PC-9 (cell line): ENCODE results near the gene LMBR1. TPM values are rescaled to one million over a fixed set of nuclear protein-coding genes. Genes with fewer than 3 reads are reported as not detected.

ENCODE experiments used
- BruUV-seq: library from RNA; stranded (reverse); fragments of 400-500 nt; replicated peaks from 2 replicates; lab custom pipeline; 2021; lab: Mats Ljungman, UMichigan
- CTCF ChIA-PET: fragments of 300-600 bp; sonication (Branson Sonifier 250); formaldehyde crosslinking; loops from one replicate; lab custom pipeline; 2022; ENCODE audit warnings: antibody characterized with exemption; lab: Charles Lee
- POLR2A ChIA-PET: fragments of 300-600 bp; sonication (Branson Sonifier 250); formaldehyde crosslinking; loops from one replicate; lab custom pipeline; 2022; ENCODE audit warnings: antibody characterized with exemption; ENCODE audit not compliant: unreplicated experiment; lab: Charles Lee
- DNase-seq, 2 experiments: peaks; one replicate each; pipeline versions ENCODE4 v3.0.0 to v3.0.0-alpha.2; 2015 to 2022; ENCODE audit warnings: mixed read lengths in 1 of 2
- H2AFZ ChIP-seq: fragments of 200-600 bp; sonication (generic); 2 replicates; pipeline ENCODE4 v1.8.1; 2017; ENCODE audit warnings: antibody characterized with exemption
- H3F3A ChIP-seq: fragments of 200-600 bp; sonication (generic); 2 replicates; pipeline ENCODE4 v1.8.1; 2017; ENCODE audit warnings: antibody characterized with exemption, mild to moderate bottlenecking, low read depth; ENCODE audit not compliant: insufficient read depth
- H3K27ac ChIP-seq: fragments of 200-600 bp; sonication (generic); 2 replicates; pipeline ENCODE4 v1.6.1; 2016; ENCODE audit warnings: mixed run types
- H3K27me3 ChIP-seq: fragments of 200-600 bp; sonication (generic); 2 replicates; pipeline ENCODE4 v1.6.1; 2016; ENCODE audit warnings: low read depth, mixed run types; ENCODE audit not compliant: insufficient read depth
- H3K36me3 ChIP-seq: fragments of 200-600 bp; sonication (generic); 2 replicates; pipeline ENCODE4 v1.6.1; 2016; ENCODE audit warnings: low read depth, mixed run types
- H3K4me1 ChIP-seq: fragments of 200-600 bp; sonication (generic); replicated peaks from 2 replicates; pipeline ENCODE4 v1.6.1; 2016; ENCODE audit warnings: mixed run types; ENCODE audit not compliant: insufficient read depth
- H3K4me2 ChIP-seq: fragments of 200-600 bp; sonication (generic); 2 replicates; pipeline ENCODE4 v1.6.1; 2017; ENCODE audit warnings: mixed run types
- H3K4me3 ChIP-seq: fragments of 200-600 bp; sonication (generic); 2 replicates; pipeline ENCODE4 v1.6.1; 2016; ENCODE audit warnings: mixed run types
- H3K79me2 ChIP-seq: fragments of 200-600 bp; sonication (generic); 2 replicates; pipeline ENCODE4 v1.6.1; 2017; ENCODE audit warnings: low read depth, mixed run types
- H3K9me2 ChIP-seq: fragments of 200-600 bp; sonication (generic); 2 replicates; pipeline ENCODE4 v1.8.1; 2017; ENCODE audit warnings: mild to moderate bottlenecking; ENCODE audit not compliant: insufficient read depth
- H3K9me3 ChIP-seq: fragments of 200-600 bp; sonication (generic); 2 replicates; pipeline ENCODE4 v1.8.1; 2016; ENCODE audit warnings: low read depth; ENCODE audit not compliant: insufficient read depth
- H4K20me1 ChIP-seq: fragments of 200-600 bp; sonication (generic); 2 replicates; pipeline ENCODE4 v1.8.1; 2017; ENCODE audit not compliant: insufficient read depth
- CTCF ChIP-seq: fragments of 200-600 bp; sonication (generic); conservative IDR thresholded peaks from 2 replicates; pipeline ENCODE4 v1.6.1; 2017; ENCODE audit warnings: mixed run types, antibody characterized with exemption, mild to moderate bottlenecking, moderate library complexity
- EZH2 ChIP-seq: fragments of 200-600 bp; sonication (generic); IDR thresholded peaks from 2 replicates; pipeline ENCODE4 v1.8.0; 2017; ENCODE audit warnings: antibody characterized with exemption, low read depth
- intact Hi-C: fragments of 100-400 bp; cut with micrococcal nuclease; formaldehyde crosslinking; loops from one replicate; pipeline ENCODE4 v1.10.0; 2022; ENCODE audit not compliant: unreplicated experiment
- total RNA-seq: library from RNA; stranded (reverse); gene quantifications from 2 replicates; pipeline ENCODE4 v1.2.3, GENCODE V29; 2021

Gene LMBR1
- total RNA-seq, 1 experiment from 2014 or later: 85.0 TPM

- BruUV-seq: no TSS peak
- Histone ChIP-seq H3K36me3 (0 out of 2 replicates have a peak, but pooled peaks cover 11% of the 10 kb centered on the region), H3K4me1 (no peaks in the 10 kb centered on the region), H4K20me1 (0 out of 2 replicates have a peak, but pooled peaks cover 4% of the 10 kb centered on the region), H3K9me3 (no peaks in the 10 kb centered on the region), H3K27ac (no peak overlapping the region), H3K4me2 (no peak overlapping the region), H3K27me3 (no peaks in the 10 kb centered on the region), H3K4me3 (no peak overlapping the region), H3F3A (no peaks in the 10 kb centered on the region), H2AFZ (no peak overlapping the region), H3K9me2 (no peaks in the 10 kb centered on the region), H3K79me2 (no peaks in the 10 kb centered on the region)
- ChIA-PET CTCF (no interaction called here), POLR2A (no interaction called here)
- intact Hi-C loops: no loop called here
- TF ChIP-seq CTCF (no peak), EZH2 (no peak)
- no peak for DNase-seq
These were observed 208.3 kb downstream of the LMBR1 start for GRCh38 chr7:156684661-156685060.

DNA sequence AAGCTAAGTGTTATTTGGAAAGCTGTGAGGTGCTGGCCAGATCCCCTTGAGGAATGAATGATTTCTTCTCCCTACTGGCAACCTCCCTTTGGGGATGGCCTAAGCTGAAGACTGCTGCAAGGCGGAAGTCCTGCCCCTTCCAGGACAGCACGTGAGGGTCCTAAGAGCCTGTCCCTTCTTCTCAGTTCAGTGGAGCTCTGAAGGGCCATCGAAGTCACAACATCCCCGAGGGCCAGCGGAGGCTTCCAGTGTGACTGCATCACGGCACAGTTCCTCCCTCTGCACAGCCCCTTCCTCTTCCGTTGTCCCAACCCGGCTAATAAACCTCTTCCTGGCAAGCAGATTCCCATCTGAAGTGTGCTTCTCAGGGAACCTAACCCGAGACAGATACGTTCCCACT lies 208.7 kb downstream of the LMBR1 start:
- no peak overlapping the region for H3K4me2 ChIP-seq
- 0 out of 2 replicates have a peak, but pooled peaks cover 11% of the 10 kb centered on the region for H3K36me3 ChIP-seq
- no peaks in the 10 kb centered on the region for H3F3A ChIP-seq
- no peak for TF ChIP-seq EZH2
- no peak for TF ChIP-seq CTCF
- H3K27me3 ChIP-seq: no peaks in the 10 kb centered on the region
- no peaks in the 10 kb centered on the region for H3K9me3 ChIP-seq
- H3K4me3 ChIP-seq: no peak overlapping the region
- BruUV-seq: no TSS peak
- no peak overlapping the region for H2AFZ ChIP-seq
- H3K79me2 ChIP-seq: no peaks in the 10 kb centered on the region
- H3K9me2 ChIP-seq: no peaks in the 10 kb centered on the region
- DNase-seq: no peak
- CTCF ChIA-PET: no interaction called here
- POLR2A ChIA-PET: no interaction called here
- intact Hi-C loops: no loop called here
- no peak overlapping the region for H3K27ac ChIP-seq
- no peaks in the 10 kb centered on the region for H3K4me1 ChIP-seq
- H4K20me1 ChIP-seq: 0 out of 2 replicates have a peak, but pooled peaks cover 4% of the 10 kb centered on the region

GRCh38 chr7:156682928-156683327 lies 210.1 kb downstream of the LMBR1 start:
- BruUV-seq: no TSS peak
- H3F3A ChIP-seq: no peaks in the 10 kb centered on the region
- no peaks in the 10 kb centered on the region for H3K9me2 ChIP-seq
- ChIA-PET CTCF (no interaction called here), POLR2A (no interaction called here)
- H3K4me2 ChIP-seq: no peak overlapping the region
- no peaks in the 10 kb centered on the region for H3K27me3 ChIP-seq
- intact Hi-C loops: no loop called here
- 0 out of 2 replicates have a peak, but pooled peaks cover 11% of the 10 kb centered on the region for H3K36me3 ChIP-seq
- H4K20me1 ChIP-seq: 0 out of 2 replicates have a peak, but pooled peaks cover 4% of the 10 kb centered on the region
- no peaks in the 10 kb centered on the region for H3K9me3 ChIP-seq
- no peaks in the 10 kb centered on the region for H3K4me1 ChIP-seq
- H3K79me2 ChIP-seq: no peaks in the 10 kb centered on the region
- DNase-seq: no peak
- no peak overlapping the region for H3K4me3 ChIP-seq
- TF ChIP-seq CTCF (no peak), EZH2 (no peak)
- no peak overlapping the region for H3K27ac ChIP-seq
- no peak overlapping the region for H2AFZ ChIP-seq
